Endothelial cell of umbilical vein (primary cell): ENCODE measurements around the gene MACROD2. TPM values are rescaled to one million over a fixed set of nuclear protein-coding genes. Genes with fewer than 3 reads are reported as not detected.

ENCODE experiments used
- BruUV-seq: library from RNA; stranded (reverse); fragments of 400-500 nt; replicated peaks from 2 replicates; lab custom pipeline; 2021; lab: Mats Ljungman, UMichigan
- CTCF ChIA-PET: fragments of 300-600, 350-600 bp; sonication (Branson Sonifier 250); formaldehyde crosslinking; loops from one replicate; lab custom pipeline; 2021; ENCODE audit warnings: antibody characterized with exemption, inconsistent platforms; lab: Charles Lee
- POLR2A ChIA-PET: fragments of 300-600, 350-600 bp; sonication (Branson Sonifier 250); formaldehyde crosslinking; loops from one replicate; lab custom pipeline; 2021; ENCODE audit warnings: antibody characterized with exemption, inconsistent platforms; lab: Charles Lee
- DNase-seq: peaks from one replicate; pipeline ENCODE4 v3.0.0-alpha.2; 2011; ENCODE audit warnings: low read depth, low spot score
- FAIRE-seq: peaks from 2 replicates; lab custom pipeline; 2011; peaks lifted over from hg19 to GRCh38; lab: Jason Lieb, UNC
- H2AFZ ChIP-seq: 2 replicates; pipeline ENCODE4 v1.6.0; 2012; ENCODE audit warnings: low read depth, low read length, control low read depth, inconsistent platforms
- H3K27ac ChIP-seq: 2 replicates; pipeline ENCODE4 v1.5.1; 2011; ENCODE audit warnings: low read depth, mild to moderate bottlenecking, control low read depth, low read length, moderate library complexity; ENCODE audit not compliant: insufficient read depth
- H3K27me3 ChIP-seq, 2 experiments: 2 replicates each; pipeline versions ENCODE4 v1.6.0 to v1.6.1; 2011; ENCODE audit warnings: low read length in 2 of 2, mixed read lengths in 1 of 2; ENCODE audit not compliant: control insufficient read depth in 2 of 2, insufficient read depth in 2 of 2
- H3K36me3 ChIP-seq, 2 experiments: 2 replicates in 1 of 2; 3 replicates in 1 of 2; pipeline ENCODE4 v1.5.1; 2011; ENCODE audit warnings: low read length in 2 of 2, mild to moderate bottlenecking in 1 of 2, moderate library complexity in 1 of 2; ENCODE audit not compliant: control insufficient read depth in 2 of 2, insufficient read depth in 2 of 2; ENCODE audit errors: extremely low read depth in 1 of 2
- H3K4me1 ChIP-seq: 3 replicates; pipeline ENCODE4 v1.5.1; 2011; ENCODE audit warnings: mild to moderate bottlenecking, low read length; ENCODE audit not compliant: control insufficient read depth, insufficient read depth; ENCODE audit errors: extremely low read depth
- H3K4me2 ChIP-seq: 2 replicates; pipeline ENCODE4 v1.6.1; 2011; ENCODE audit warnings: low read length, control low read depth, mixed read lengths; ENCODE audit not compliant: insufficient read depth
- H3K4me3 ChIP-seq, 3 experiments: fragments of 200-600 bp in 1 of 3; sonication (generic), shearing (Covaris generic) in 1 of 3; replicated peaks in 1 of 3; 2 replicates each; pipeline ENCODE4 v1.5.1; 2011 to 2016; ENCODE audit warnings: control low read depth in 3 of 3, low read length in 3 of 3, mild to moderate bottlenecking in 2 of 3, inconsistent platforms in 1 of 3, low read depth in 1 of 3, moderate library complexity in 1 of 3; ENCODE audit not compliant: insufficient read depth in 1 of 3
- H3K79me2 ChIP-seq: 2 replicates; pipeline ENCODE4 v1.6.0; 2012; ENCODE audit warnings: low read length, inconsistent platforms; ENCODE audit not compliant: control insufficient read depth, insufficient read depth
- H3K9ac ChIP-seq: replicated peaks from 2 replicates; pipeline ENCODE3; 2011; ENCODE audit warnings: low read length, control low read depth; ENCODE audit not compliant: insufficient read depth; ENCODE audit errors: extremely low read depth
- H3K9me1 ChIP-seq: replicated peaks from 3 replicates; pipeline ENCODE4 v1.6.0; 2011; ENCODE audit warnings: mild to moderate bottlenecking, low read length; ENCODE audit not compliant: control insufficient read depth, insufficient read depth; ENCODE audit errors: extremely low read depth
- H3K9me3 ChIP-seq: replicated peaks from 2 replicates; pipeline ENCODE4 v1.5.1; 2012; ENCODE audit warnings: low read length, inconsistent platforms; ENCODE audit not compliant: control insufficient read depth, insufficient read depth
- H4K20me1 ChIP-seq: replicated peaks from 2 replicates; pipeline ENCODE3; 2011; ENCODE audit warnings: mild to moderate bottlenecking, low read length; ENCODE audit not compliant: control insufficient read depth, insufficient read depth; ENCODE audit errors: extremely low read depth
- CTCF ChIP-seq, 2 donors: IDR thresholded peaks; 1 replicate in 1 of 2; 2 replicates in 1 of 2; pipeline ENCODE4 v1.5.1; 2011; ENCODE audit warnings: low read length in 2 of 2, mild to moderate bottlenecking in 2 of 2, moderate library complexity in 2 of 2, control low read depth in 1 of 2, inconsistent platforms in 1 of 2, low read depth in 1 of 2; ENCODE audit not compliant: insufficient read depth in 1 of 2; ENCODE audit errors: extremely low read depth in 1 of 2
- EZH2 ChIP-seq: IDR thresholded peaks from 2 replicates; pipeline ENCODE4 v1.6.1; 2012; ENCODE audit warnings: borderline replicate concordance, low read depth, mild to moderate bottlenecking, moderate library complexity, low read length, inconsistent platforms; ENCODE audit not compliant: severe bottlenecking
- FOS ChIP-seq: IDR thresholded peaks from 2 replicates; pipeline ENCODE4 v1.6.1; 2011; ENCODE audit warnings: mild to moderate bottlenecking, low read length, moderate library complexity, borderline replicate concordance; ENCODE audit not compliant: insufficient read depth
- GATA2 ChIP-seq: IDR thresholded peaks from 2 replicates; pipeline ENCODE4 v1.7.0; 2011; ENCODE audit warnings: low read depth, mild to moderate bottlenecking, moderate library complexity, mixed read lengths, low read length; ENCODE audit not compliant: insufficient read length, insufficient read depth
- JUN ChIP-seq: IDR thresholded peaks from 2 replicates; pipeline ENCODE4 v1.6.1; 2011; ENCODE audit warnings: borderline replicate concordance, low read depth; ENCODE audit not compliant: insufficient read length, insufficient read depth
- MAX ChIP-seq: IDR thresholded peaks from 2 replicates; pipeline ENCODE4 v1.6.1; 2011; ENCODE audit not compliant: insufficient read depth, insufficient read length
- MYC ChIP-seq: IDR thresholded peaks from one replicate; pipeline ENCODE4 v1.6.1; 2011; ENCODE audit warnings: mild to moderate bottlenecking, low read depth, low read length
- POLR2A ChIP-seq: IDR thresholded peaks from 2 replicates; pipeline ENCODE4 v1.6.1; 2012; ENCODE audit warnings: low read depth, mild to moderate bottlenecking, control low read depth, low read length
- POLR2AphosphoS5 ChIP-seq: IDR thresholded peaks from 2 replicates; pipeline ENCODE4 v1.6.1; 2012; ENCODE audit warnings: low read depth, mild to moderate bottlenecking, control low read depth, low read length, moderate library complexity; ENCODE audit not compliant: insufficient read depth
- dilution Hi-C: fragments of 300-500 bp; cut with MboI; formaldehyde crosslinking; loops from one replicate; pipeline ENCODE4 v1.15.0; 2019; ENCODE audit warnings: low sequenced_read_pairs; ENCODE audit not compliant: extremely low pct_ligation_motif_present
- intact Hi-C: fragments of 100-400 bp; cut with micrococcal nuclease; formaldehyde crosslinking; loops from one replicate; pipeline ENCODE4 v1.10.0; 2022
- polyA plus RNA-seq, 4 experiments: library from polyadenylated mRNA; depleted of rRNA in 3 of 4; stranded (reverse) in 3 of 4; unstranded in 1 of 4; fragments of >200 nt; gene quantifications; 2 replicates each; pipeline versions ENCODE4 v1.2.1 to v1.2.3, GENCODE V29; 2011 to 2012; ENCODE audit warnings: missing spikeins in 1 of 4
- total RNA-seq: library from RNA; stranded (reverse); gene quantifications from 2 replicates; pipeline ENCODE4 v1.2.3, GENCODE V29; 2021

The MACROD2 gene
- total and polyA plus RNA-seq, 2 donors (not counting 3 experiments of a cell fraction or from before 2014, with no cell fraction given): 0.11 to 0.73 TPM

GRCh38 chr20:15342991-15343523 is 1347.7 kb downstream of the MACROD2 start:
- H3K27ac ChIP-seq: no peak overlapping the region
- no peaks in the 10 kb centered on the region for H3K4me1 ChIP-seq
- no peaks in the 10 kb centered on the region for H3K9me1 ChIP-seq
- no peak overlapping the region for H2AFZ ChIP-seq
- H3K4me3 ChIP-seq: no peak overlapping the region
- no peak for FAIRE-seq
- no peak overlapping the region for H3K4me2 ChIP-seq
- H3K79me2 ChIP-seq: no peaks in the 10 kb centered on the region
- CTCF ChIA-PET: no interaction called here
- dilution Hi-C loops (no loop called here), intact Hi-C loops (no loop called here)
- H4K20me1 ChIP-seq: no peaks in the 10 kb centered on the region
- POLR2A ChIA-PET: no interaction called here
- H3K9ac ChIP-seq: no peak overlapping the region
- no peak for DNase-seq
- BruUV-seq: no TSS peak
- no peaks in the 10 kb centered on the region for H3K27me3 ChIP-seq
- no peak for TF ChIP-seq CTCF (IDR thresholded peaks at IDR 0.05; ENCODE audit: extremely low read depth in 1 of 2, insufficient read depth in 1 of 2, low read depth in 1 of 2, low read length in 2 of 2)
- TF ChIP-seq MAX: no peak
- TF ChIP-seq FOS: no peak
- no peaks in the 10 kb centered on the region for H3K9me3 ChIP-seq
- H3K36me3 ChIP-seq: no peaks in the 10 kb centered on the region

GRCh38 chr20:15345287-15345686 is 1350.0 kb downstream of the MACROD2 start:
- no peaks in the 10 kb centered on the region for H3K27me3 ChIP-seq
- TF ChIP-seq MAX: no peak
- no peak for TF ChIP-seq POLR2AphosphoS5
- TF ChIP-seq EZH2: no peak
- TF ChIP-seq GATA2: no peak
- TF ChIP-seq POLR2A: no peak
- TF ChIP-seq CTCF (IDR thresholded peaks at IDR 0.05; ENCODE audit: extremely low read depth in 1 of 2, insufficient read depth in 1 of 2, low read depth in 1 of 2, low read length in 2 of 2): no peak
- TF ChIP-seq FOS: no peak
- no peak for TF ChIP-seq JUN
- no peak for TF ChIP-seq MYC
- H4K20me1 ChIP-seq: no peaks in the 10 kb centered on the region
- dilution Hi-C loops: no loop called here
- H3K9ac ChIP-seq: no peak overlapping the region
- H3K79me2 ChIP-seq: no peaks in the 10 kb centered on the region
- no peaks in the 10 kb centered on the region for H3K9me3 ChIP-seq
- ChIA-PET CTCF (no interaction called here), POLR2A (no interaction called here)
- BruUV-seq: no TSS peak
- H2AFZ ChIP-seq: no peak overlapping the region
- intact Hi-C loops: no loop called here
- H3K4me2 ChIP-seq: no peak overlapping the region
- DNase-seq (no peak), FAIRE-seq (no peak)
- no peaks in the 10 kb centered on the region for H3K4me1 ChIP-seq
- H3K27ac ChIP-seq: no peak overlapping the region
- no peaks in the 10 kb centered on the region for H3K36me3 ChIP-seq
- H3K4me3 ChIP-seq: no peak overlapping the region
- no peaks in the 10 kb centered on the region for H3K9me1 ChIP-seq
